Esophagus muscularis mucosa (tissue), 4 donors: Measurements from ENCODE around the gene CYB5A. TPM values are rescaled to one million over a fixed set of nuclear protein-coding genes. Genes with fewer than 3 reads are reported as not detected.

ENCODE experiments used
- DNase-seq: peaks from one replicate; pipeline ENCODE4 v3.0.0-alpha.2; 2017; ENCODE audit errors: extremely low spot score
- H3K27ac ChIP-seq, 4 donors: fragments of 200-600 bp; sonication (generic); replicated peaks in 1 of 4; 1 replicate in 3 of 4; 2 replicates in 1 of 4; pipeline ENCODE4 v1.5.1; 2016 to 2019; ENCODE audit warnings: mild to moderate bottlenecking in 1 of 4
- H3K27me3 ChIP-seq, 4 donors: fragments of 200-600 bp; sonication (generic); one replicate each; pipeline versions ENCODE4 v1.5.1 to v1.6.0; 2016 to 2019
- H3K36me3 ChIP-seq, 4 donors: fragments of 200-600 bp; sonication (generic); one replicate each; pipeline ENCODE4 v1.5.1; 2016 to 2019
- H3K4me1 ChIP-seq, 4 donors: fragments of 200-600 bp; sonication (generic); one replicate each; pipeline ENCODE4 v1.5.1; 2016 to 2019
- H3K4me3 ChIP-seq, 4 donors: fragments of 200-600 bp; sonication (generic); 1 replicate in 2 of 4; 2 replicates in 2 of 4; pipeline ENCODE4 v1.5.1; 2016 to 2019; ENCODE audit warnings: mild to moderate bottlenecking in 4 of 4, moderate library complexity in 1 of 4
- H3K9me3 ChIP-seq, 4 donors: fragments of 200-600 bp; sonication (generic); 1 replicate in 3 of 4; 2 replicates in 1 of 4; pipeline ENCODE4 v1.5.1; 2016 to 2019
- CTCF ChIP-seq, 3 experiments: fragments of 200-600 bp in 2 of 3; fragments of 450-650 bp in 1 of 3; sonication (generic) in 2 of 3; IDR thresholded peaks; one replicate each; pipeline ENCODE4 v1.5.1; 2017 to 2019; ENCODE audit warnings: antibody characterized with exemption in 3 of 3, mild to moderate bottlenecking in 2 of 3, moderate library complexity in 1 of 3
- EP300 ChIP-seq: sonication (generic); formaldehyde crosslinking; IDR thresholded peaks from one replicate; pipeline ENCODE4 v1.6.1; 2017; ENCODE audit warnings: antibody characterized with exemption
- POLR2A ChIP-seq: fragments of 450-650 bp; IDR thresholded peaks from one replicate; pipeline ENCODE4 v1.6.1; 2017; ENCODE audit warnings: antibody characterized with exemption, moderate library complexity, mild to moderate bottlenecking, low read depth
- POLR2AphosphoS5 ChIP-seq, 2 donors: sonication (generic); formaldehyde crosslinking; IDR thresholded peaks; one replicate each; pipeline ENCODE4 v1.6.1; 2017; ENCODE audit warnings: antibody characterized with exemption in 2 of 2
- WGBS: methylation state at CpG from one replicate; pipeline ENCODE4 v1.1.5; 2018; 5-methylcytosine and 5-hydroxymethylcytosine counted together
- intact Hi-C: fragments of 100-400 bp; cut with DNase I; formaldehyde crosslinking; loops from one replicate; pipeline ENCODE4 v1.15.1; 2023
- total RNA-seq, 4 donors: library from RNA; depleted of rRNA; stranded (reverse); fragments of >200 nt; gene quantifications; one replicate each; pipeline versions ENCODE4 v1.1.0 to v1.2.1, GENCODE V29; 2016

Gene CYB5A
- total RNA-seq, 4 donors from 2014 or later, result 77.7 to 99.4 (median 81.5) TPM

- intact Hi-C loops, result no loop called here
- Histone ChIP-seq H3K36me3 (no peaks in the 10 kb centered on the region), H3K27ac (peak overlapping the region; percentile 78 to 85 (median 78)), H3K9me3 (no peaks in the 10 kb centered on the region), H3K4me3 (peak overlapping the region; percentile 5 to 13 (median 11)), H3K4me1 (peaks cover 64 to 72% (median 70%) of the 10 kb centered on the region in 4 donors), H3K27me3 (no peaks in the 10 kb centered on the region)
- TF ChIP-seq POLR2AphosphoS5 (IDR thresholded peaks at IDR 0.05) (no peak), CTCF (IDR thresholded peaks at IDR 0.05) (no peak), EP300 (no peak), POLR2A (no peak)
- DNase-seq, result peak; percentile 84
- WGBS, result 32% methylated on average over 11 of the region's 11 CpGs
These were observed 7.4 kb downstream of the CYB5A start for GRCh38 chr18:74284191-74284979.

- Histone ChIP-seq H3K36me3 (no peaks in the 10 kb centered on the region), H3K4me3 (no peak overlapping the region), H3K27me3 (no peaks in the 10 kb centered on the region), H3K9me3 (no peaks in the 10 kb centered on the region), H3K27ac (peak overlapping the region; percentile 22 to 85 (median 78)), H3K4me1 (peaks cover 64 to 66% (median 65%) of the 10 kb centered on the region in 4 donors)
- 85% methylated on average over 10 of the region's 10 CpGs for WGBS
- TF ChIP-seq POLR2A (no peak), CTCF (IDR thresholded peaks at IDR 0.05) (no peak), EP300 (no peak), POLR2AphosphoS5 (IDR thresholded peaks at IDR 0.05) (no peak)
- intact Hi-C loops, result no loop called here
- peak; percentile 26 for DNase-seq
These were observed 8.1 kb downstream of the CYB5A start for GRCh38 chr18:74283646-74284045.

GRCh38 chr18:74282755-74283554 is 8.8 kb downstream of the CYB5A start:
- intact Hi-C loops, result no loop called here
- no peak for TF ChIP-seq CTCF (IDR thresholded peaks at IDR 0.05)
- TF ChIP-seq EP300, result no peak
- no peak for TF ChIP-seq POLR2AphosphoS5 (IDR thresholded peaks at IDR 0.05)
- no peak for TF ChIP-seq POLR2A
- WGBS, result 77% methylated on average over 10 of the region's 10 CpGs
- H3K27me3 ChIP-seq, result no peaks in the 10 kb centered on the region
- H3K4me3 ChIP-seq, result no peak overlapping the region
- peaks cover 61 to 69% (median 66%) of the 10 kb centered on the region in 4 donors for H3K4me1 ChIP-seq
- peak overlapping the region in 3 of 4 donors; percentile 22 to 85 (median 78) for H3K27ac ChIP-seq
- peak; percentile 89 for DNase-seq
- no peaks in the 10 kb centered on the region for H3K9me3 ChIP-seq
- H3K36me3 ChIP-seq, result no peaks in the 10 kb centered on the region

GRCh38 chr18:74281980-74282754 is 9.6 kb downstream of the CYB5A start:
- intact Hi-C loops, result no loop called here
- H3K36me3 ChIP-seq, result peaks cover 0 to 3% (median 0%) of the 10 kb centered on the region in 4 donors
- no peaks in the 10 kb centered on the region for H3K27me3 ChIP-seq
- DNase-seq, result peak; percentile 83
- H3K4me1 ChIP-seq, result peaks cover 65 to 74% (median 70%) of the 10 kb centered on the region in 4 donors
- TF ChIP-seq EP300 (no peak), CTCF (IDR thresholded peaks at IDR 0.05) (no peak), POLR2A (no peak), POLR2AphosphoS5 (IDR thresholded peaks at IDR 0.05) (peak in 1 of 2 donors; percentile 34)
- WGBS, result 73% methylated on average over 12 of the region's 12 CpGs
- H3K27ac ChIP-seq, result peak overlapping the region in 1 of 4 donors; percentile 21
- no peak overlapping the region for H3K4me3 ChIP-seq
- H3K9me3 ChIP-seq, result no peaks in the 10 kb centered on the region
